ENCODE data around the gene ZFP36L2.

The ZFP36L2 gene

GRCh38 chr2:43184339-43184895, 42.0 kb downstream of the ZFP36L2 start:
- DNase-seq, result peak; percentile 57

GRCh38 chr2:43183743-43184142, 42.7 kb downstream of the ZFP36L2 start:
- no peak for DNase-seq

- no peak for DNase-seq
Measured at GRCh38 chr2:43180897-43181296, 45.5 kb downstream of the ZFP36L2 start.

GRCh38 chr2:43179942-43180341, 46.5 kb downstream of the ZFP36L2 start:
- DNase-seq, result no peak

GRCh38 chr2:43178602-43179542, 47.5 kb downstream of the ZFP36L2 start:
- no peak for DNase-seq

GRCh38 chr2:43178055-43178598, 48.3 kb downstream of the ZFP36L2 start:
- DNase-seq, result no peak

GRCh38 chr2:43176449-43176848, 50.0 kb downstream of the ZFP36L2 start:
- no peak for DNase-seq

- no peak for DNase-seq
Measured at GRCh38 chr2:43175876-43176275, 50.5 kb downstream of the ZFP36L2 start.

GRCh38 chr2:43175020-43175441, 51.4 kb downstream of the ZFP36L2 start:
- DNase-seq, result no peak

- DNase-seq, result peak; percentile 81
Measured at GRCh38 chr2:43174368-43174916, 52.0 kb downstream of the ZFP36L2 start.

All from activated naive CD4-positive, alpha-beta T cell treated with anti-CD3 and anti-CD28 coated beads, Interleukin-2, amount 50 U/mL, for 16 hours (primary cell).